ENCODE measurements around the gene SOS1.

The SOS1 gene

DNA sequence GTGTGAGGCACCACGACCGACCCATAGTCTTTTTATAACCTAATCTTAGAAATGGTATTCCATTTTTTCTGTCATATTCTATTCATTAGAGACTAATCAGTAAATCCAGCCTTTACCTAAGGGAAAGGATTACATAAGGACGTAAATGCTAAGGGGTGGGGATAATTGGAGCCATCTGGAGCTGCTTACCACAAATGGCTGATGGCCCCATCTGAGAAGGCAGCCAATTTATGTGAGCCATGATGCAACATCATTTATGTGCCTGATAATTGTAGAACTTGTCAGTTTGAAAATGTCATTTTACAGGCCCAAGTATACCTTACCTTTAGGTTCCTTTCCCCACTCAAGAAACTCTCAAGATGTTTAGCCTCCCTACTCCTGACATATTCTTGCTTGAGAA, 187.2 kb downstream of the SOS1 start:
- H3K27ac ChIP-seq, result no peak overlapping the region
- H3K4me3 ChIP-seq (IDR thresholded peaks at IDR 0.05; ENCODE audit: insufficient read depth, low read depth, low read length), result no peak overlapping the region
- H3K27me3 ChIP-seq (ENCODE audit: insufficient read depth, low read depth), result no peaks in the 10 kb centered on the region
- no peak overlapping the region for H2AFZ ChIP-seq (ENCODE audit: low read depth)
- TF ChIP-seq, protein P1, sequence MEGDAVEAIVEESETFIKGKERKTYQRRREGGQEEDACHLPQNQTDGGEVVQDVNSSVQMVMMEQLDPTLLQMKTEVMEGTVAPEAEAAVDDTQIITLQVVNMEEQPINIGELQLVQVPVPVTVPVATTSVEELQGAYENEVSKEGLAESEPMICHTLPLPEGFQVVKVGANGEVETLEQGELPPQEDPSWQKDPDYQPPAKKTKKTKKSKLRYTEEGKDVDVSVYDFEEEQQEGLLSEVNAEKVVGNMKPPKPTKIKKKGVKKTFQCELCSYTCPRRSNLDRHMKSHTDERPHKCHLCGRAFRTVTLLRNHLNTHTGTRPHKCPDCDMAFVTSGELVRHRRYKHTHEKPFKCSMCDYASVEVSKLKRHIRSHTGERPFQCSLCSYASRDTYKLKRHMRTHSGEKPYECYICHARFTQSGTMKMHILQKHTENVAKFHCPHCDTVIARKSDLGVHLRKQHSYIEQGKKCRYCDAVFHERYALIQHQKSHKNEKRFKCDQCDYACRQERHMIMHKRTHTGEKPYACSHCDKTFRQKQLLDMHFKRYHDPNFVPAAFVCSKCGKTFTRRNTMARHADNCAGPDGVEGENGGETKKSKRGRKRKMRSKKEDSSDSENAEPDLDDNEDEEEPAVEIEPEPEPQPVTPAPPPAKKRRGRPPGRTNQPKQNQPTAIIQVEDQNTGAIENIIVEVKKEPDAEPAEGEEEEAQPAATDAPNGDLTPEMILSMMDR (conservative IDR thresholded peaks at IDR 0.05; ENCODE audit: low read depth, low read length), result no peak
- H3K36me3 ChIP-seq (ENCODE audit: insufficient read depth), result no peaks in the 10 kb centered on the region
- no peak overlapping the region for H3K9ac ChIP-seq
- H4K20me1 ChIP-seq (ENCODE audit: insufficient read depth), result no peaks in the 10 kb centered on the region
- H3K4me2 ChIP-seq, result no peak overlapping the region
- no peaks in the 10 kb centered on the region for H3K79me2 ChIP-seq (ENCODE audit: insufficient read depth, low read depth)
- no peaks in the 10 kb centered on the region for H3K4me1 ChIP-seq (ENCODE audit: low read depth, poor library complexity, severe bottlenecking)

DNA sequence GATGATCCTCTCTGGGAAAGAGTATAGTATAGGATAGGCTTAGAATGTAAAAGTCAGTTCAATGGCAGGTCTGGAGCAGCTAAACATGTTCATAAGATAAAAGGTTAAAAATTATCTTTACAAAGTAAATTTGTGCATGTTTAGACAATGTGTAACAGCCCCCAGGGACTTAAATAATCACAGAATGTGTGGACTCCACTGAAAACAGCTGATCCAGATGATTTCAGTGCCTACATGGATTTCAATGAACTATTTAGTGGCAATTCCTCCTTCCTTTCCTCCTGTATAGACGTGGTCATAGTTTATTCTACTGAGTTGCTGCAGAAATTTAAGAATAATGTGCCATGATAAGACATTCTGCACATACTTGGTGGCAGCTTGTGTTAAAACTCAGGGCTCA, 188.3 kb downstream of the SOS1 start:
- no peak overlapping the region for H3K27ac ChIP-seq
- H3K4me1 ChIP-seq (ENCODE audit: low read depth, poor library complexity, severe bottlenecking), result no peaks in the 10 kb centered on the region
- H3K36me3 ChIP-seq (ENCODE audit: insufficient read depth), result no peaks in the 10 kb centered on the region
- no peak overlapping the region for H2AFZ ChIP-seq (ENCODE audit: low read depth)
- TF ChIP-seq, protein P1 (conservative IDR thresholded peaks at IDR 0.05; ENCODE audit: low read depth, low read length), result no peak
- H3K4me2 ChIP-seq, result no peak overlapping the region
- H3K9ac ChIP-seq, result no peak overlapping the region
- H3K27me3 ChIP-seq (ENCODE audit: insufficient read depth, low read depth), result no peaks in the 10 kb centered on the region
- no peaks in the 10 kb centered on the region for H3K79me2 ChIP-seq (ENCODE audit: insufficient read depth, low read depth)
- H4K20me1 ChIP-seq (ENCODE audit: insufficient read depth), result no peaks in the 10 kb centered on the region
- no peak overlapping the region for H3K4me3 ChIP-seq (IDR thresholded peaks at IDR 0.05; ENCODE audit: insufficient read depth, low read depth, low read length)

Measured in KMS-11 (cell line).